SU-DHL-6 (cell line): ENCODE measurements around the gene GDF7.

ENCODE experiments used
- CTCF ChIP-seq: fragments of 200-600 bp; sonication (generic); IDR thresholded peaks from one replicate; pipeline ENCODE4 v1.5.1; 2017; ENCODE audit warnings: antibody characterized with exemption, mild to moderate bottlenecking, low read length, moderate library complexity; ENCODE audit not compliant: insufficient read depth, poor library complexity, severe bottlenecking
- EZH2phosphoT487 ChIP-seq: fragments of 200-600 bp; sonication (generic), shearing (Covaris generic); conservative IDR thresholded peaks from 2 replicates; pipeline ENCODE4 v1.6.1; 2018; ENCODE audit warnings: mild to moderate bottlenecking, antibody characterized with exemption, low read length, moderate library complexity, mixed read lengths

DNA sequence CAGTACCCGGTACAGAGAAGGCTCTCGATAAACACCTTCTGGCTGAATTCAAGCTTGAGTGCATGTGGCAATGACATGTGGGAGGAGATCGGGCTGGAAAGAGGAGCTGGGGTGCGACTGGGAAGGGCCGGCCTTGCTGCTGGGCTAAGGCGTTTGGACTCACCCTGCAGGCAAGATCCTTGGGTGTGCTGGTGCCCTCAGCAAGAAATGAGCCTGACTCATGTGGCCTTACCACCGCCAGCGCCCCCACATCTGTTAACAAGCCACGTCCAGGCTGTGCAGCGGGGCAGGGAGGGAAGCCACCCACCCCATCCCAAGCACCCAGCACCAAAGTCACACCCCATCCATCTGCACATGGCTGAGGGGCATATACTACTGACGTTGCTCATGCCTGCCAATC lies 17.4 kb upstream of the GDF7 start:
- TF ChIP-seq CTCF (no peak), EZH2phosphoT487 (no peak)
